Mammary epithelial cell (primary cell): ENCODE data around the gene TIFAB.

Experiments
- EZH2 ChIP-seq: IDR thresholded peaks from 2 replicates; pipeline ENCODE4 v1.6.1; 2012; ENCODE audit warnings: low read length, inconsistent platforms, borderline replicate concordance
- TF ChIP-seq, protein P1 (sequence below), 2 donors: IDR thresholded peaks in 1 of 2; conservative IDR thresholded peaks in 1 of 2; 2 replicates each; pipeline ENCODE4 v1.5.1; 2011 to 2012; ENCODE audit warnings: inconsistent platforms in 2 of 2, low read length in 2 of 2, mild to moderate bottlenecking in 2 of 2, control low read depth in 1 of 2, low read depth in 1 of 2; ENCODE audit not compliant: insufficient read depth in 1 of 2; ENCODE audit errors: extremely low read depth in 1 of 2

DNA sequence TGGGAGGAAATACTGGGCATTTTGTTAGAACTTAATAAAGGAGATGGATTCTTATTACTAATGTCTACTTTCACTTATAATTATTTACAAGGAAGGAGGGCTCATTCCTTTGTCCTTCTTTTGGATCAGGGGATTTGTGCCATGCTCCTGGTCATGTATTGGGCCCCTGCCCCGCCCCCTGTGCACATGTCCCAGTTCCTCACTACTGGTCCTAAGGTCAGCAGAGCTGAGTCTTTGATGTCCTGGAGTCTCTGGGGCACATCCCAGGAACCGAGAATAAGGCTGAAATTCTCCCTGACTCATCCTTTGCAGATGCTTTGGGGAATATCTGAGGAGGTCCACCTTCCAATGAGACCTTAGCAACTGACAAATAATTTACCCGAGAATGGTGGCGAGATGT, 19.6 kb upstream of the TIFAB start:
- TF ChIP-seq, protein P1, sequence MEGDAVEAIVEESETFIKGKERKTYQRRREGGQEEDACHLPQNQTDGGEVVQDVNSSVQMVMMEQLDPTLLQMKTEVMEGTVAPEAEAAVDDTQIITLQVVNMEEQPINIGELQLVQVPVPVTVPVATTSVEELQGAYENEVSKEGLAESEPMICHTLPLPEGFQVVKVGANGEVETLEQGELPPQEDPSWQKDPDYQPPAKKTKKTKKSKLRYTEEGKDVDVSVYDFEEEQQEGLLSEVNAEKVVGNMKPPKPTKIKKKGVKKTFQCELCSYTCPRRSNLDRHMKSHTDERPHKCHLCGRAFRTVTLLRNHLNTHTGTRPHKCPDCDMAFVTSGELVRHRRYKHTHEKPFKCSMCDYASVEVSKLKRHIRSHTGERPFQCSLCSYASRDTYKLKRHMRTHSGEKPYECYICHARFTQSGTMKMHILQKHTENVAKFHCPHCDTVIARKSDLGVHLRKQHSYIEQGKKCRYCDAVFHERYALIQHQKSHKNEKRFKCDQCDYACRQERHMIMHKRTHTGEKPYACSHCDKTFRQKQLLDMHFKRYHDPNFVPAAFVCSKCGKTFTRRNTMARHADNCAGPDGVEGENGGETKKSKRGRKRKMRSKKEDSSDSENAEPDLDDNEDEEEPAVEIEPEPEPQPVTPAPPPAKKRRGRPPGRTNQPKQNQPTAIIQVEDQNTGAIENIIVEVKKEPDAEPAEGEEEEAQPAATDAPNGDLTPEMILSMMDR (conservative IDR thresholded peaks at IDR 0.05 in 1 of 2, IDR thresholded peaks at IDR 0.05 in 1 of 2; ENCODE audit: extremely low read depth in 1 of 2, insufficient read depth in 1 of 2, low read depth in 1 of 2, low read length in 2 of 2), result no peak
- no peak for TF ChIP-seq EZH2
